ENCODE measurements around the gene YTHDF2. TPM values are rescaled to one million over a fixed set of nuclear protein-coding genes. Genes with fewer than 3 reads are reported as not detected.

The YTHDF2 gene
- total RNA-seq, 1 donor from 2014 or later, result 32.1 TPM

DNA sequence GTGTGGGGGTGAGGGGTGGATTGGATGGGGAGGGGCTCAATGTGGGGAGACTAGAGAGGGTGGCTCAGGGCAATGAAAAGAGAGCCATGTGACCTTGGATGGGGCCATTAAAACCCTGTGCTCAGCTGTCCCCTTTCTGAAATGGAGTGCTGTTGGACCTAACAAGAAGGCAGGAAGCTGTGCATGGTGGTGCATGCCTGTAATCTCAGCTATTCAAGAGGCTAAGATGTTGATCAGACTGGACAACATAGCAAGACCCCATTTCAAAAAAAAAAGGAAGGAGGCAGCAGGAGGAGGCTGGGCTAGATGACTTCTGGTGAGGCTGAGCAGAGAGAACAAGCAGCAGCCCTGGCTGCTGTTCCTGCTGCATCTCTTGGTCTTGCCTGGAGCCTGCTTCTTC lies 82.3 kb downstream of the YTHDF2 start:
- Histone ChIP-seq H3K27ac (replicated peaks) (no peak overlapping the region), H3K4me1 (no peaks in the 10 kb centered on the region), H3K27me3 (ENCODE audit: low read depth) (peaks cover 89% of the 10 kb centered on the region), H3K36me3 (no peaks in the 10 kb centered on the region), H3K9me3 (replicated peaks) (no peaks in the 10 kb centered on the region), H3K4me3 (no peak overlapping the region)
- intact Hi-C loops (cut with micrococcal nuclease), result no loop called here
- TF ChIP-seq, protein P1, sequence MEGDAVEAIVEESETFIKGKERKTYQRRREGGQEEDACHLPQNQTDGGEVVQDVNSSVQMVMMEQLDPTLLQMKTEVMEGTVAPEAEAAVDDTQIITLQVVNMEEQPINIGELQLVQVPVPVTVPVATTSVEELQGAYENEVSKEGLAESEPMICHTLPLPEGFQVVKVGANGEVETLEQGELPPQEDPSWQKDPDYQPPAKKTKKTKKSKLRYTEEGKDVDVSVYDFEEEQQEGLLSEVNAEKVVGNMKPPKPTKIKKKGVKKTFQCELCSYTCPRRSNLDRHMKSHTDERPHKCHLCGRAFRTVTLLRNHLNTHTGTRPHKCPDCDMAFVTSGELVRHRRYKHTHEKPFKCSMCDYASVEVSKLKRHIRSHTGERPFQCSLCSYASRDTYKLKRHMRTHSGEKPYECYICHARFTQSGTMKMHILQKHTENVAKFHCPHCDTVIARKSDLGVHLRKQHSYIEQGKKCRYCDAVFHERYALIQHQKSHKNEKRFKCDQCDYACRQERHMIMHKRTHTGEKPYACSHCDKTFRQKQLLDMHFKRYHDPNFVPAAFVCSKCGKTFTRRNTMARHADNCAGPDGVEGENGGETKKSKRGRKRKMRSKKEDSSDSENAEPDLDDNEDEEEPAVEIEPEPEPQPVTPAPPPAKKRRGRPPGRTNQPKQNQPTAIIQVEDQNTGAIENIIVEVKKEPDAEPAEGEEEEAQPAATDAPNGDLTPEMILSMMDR (IDR thresholded peaks at IDR 0.05; ENCODE audit: borderline replicate concordance), result no peak
- no peak for DNase-seq

Other genes with a start within 250 kb of the YTHDF2 start
- gene RCC1, start 230.9 kb upstream of the YTHDF2 start, total RNA-seq, result 6.3 TPM
- gene TRNAU1AP, start 183.9 kb upstream of the YTHDF2 start, total RNA-seq, result 13.0 TPM
- 1.2 TPM for gene RAB42, start 144.7 kb upstream of the YTHDF2 start, total RNA-seq
- gene TAF12, start 93.9 kb upstream of the YTHDF2 start, total RNA-seq, result 28.2 TPM
- gene RNU11, start 88.3 kb upstream of the YTHDF2 start, total RNA-seq, result not detected
- gene GMEB1, start 68.2 kb upstream of the YTHDF2 start, total RNA-seq, result 6.2 TPM
- gene OPRD1, start 75.2 kb downstream of the YTHDF2 start, total RNA-seq, result not detected
- 23.4 TPM for gene EPB41, start 177.6 kb downstream of the YTHDF2 start, total RNA-seq